HG03521 (cell line): ENCODE results near the gene GLI1.
"Not testable (repeated sequence)": the region's sequence is repeated elsewhere in the genome, so short reads cannot be mapped to it uniquely, and the experiment has no call there.

ENCODE experiments used
- ATAC-seq: cut with Tn5 transposase; IDR thresholded peaks from one replicate; pipeline ENCODE4 v1.9.1; 2021; ENCODE audit warnings: mild to moderate bottlenecking, moderate library complexity; ENCODE audit not compliant: unreplicated experiment

The GLI1 gene

GRCh38 chr12:57495051-57495701 is 35.6 kb downstream of the GLI1 start:
- ATAC-seq = not testable (repeated sequence)

- no peak for ATAC-seq
Observed at GRCh38 chr12:57496822-57497221, 37.2 kb downstream of the GLI1 start.

GRCh38 chr12:57497223-57498131 is 37.9 kb downstream of the GLI1 start:
- ATAC-seq = no peak

- no peak for ATAC-seq
Observed at GRCh38 chr12:57498132-57498502, 38.5 kb downstream of the GLI1 start.

GRCh38 chr12:57498571-57498970 is 39.0 kb downstream of the GLI1 start:
- no peak for ATAC-seq

- no peak for ATAC-seq
Observed at GRCh38 chr12:57500213-57500612, 40.6 kb downstream of the GLI1 start.

GRCh38 chr12:57502311-57502969 is 42.9 kb downstream of the GLI1 start:
- not testable (repeated sequence) for ATAC-seq

GRCh38 chr12:57506541-57506940 is 47.0 kb downstream of the GLI1 start:
- not testable (repeated sequence) for ATAC-seq

GRCh38 chr12:57507796-57508195 is 48.2 kb downstream of the GLI1 start:
- not testable (repeated sequence) for ATAC-seq

- no peak for ATAC-seq
Observed at GRCh38 chr12:57511161-57511560, 51.6 kb downstream of the GLI1 start.

- ATAC-seq = no peak
Observed at GRCh38 chr12:57511588-57512325, 52.2 kb downstream of the GLI1 start.

- ATAC-seq = no peak
Observed at GRCh38 chr12:57512665-57513064, 53.1 kb downstream of the GLI1 start.

- no peak for ATAC-seq
Observed at GRCh38 chr12:57513266-57513665, 53.7 kb downstream of the GLI1 start.

- not testable (repeated sequence) for ATAC-seq
Observed at GRCh38 chr12:57513677-57514076, 54.1 kb downstream of the GLI1 start.

- not testable (repeated sequence) for ATAC-seq
Observed at GRCh38 chr12:57514246-57514645, 54.7 kb downstream of the GLI1 start.

GRCh38 chr12:57514720-57515407 is 55.3 kb downstream of the GLI1 start:
- no peak for ATAC-seq

GRCh38 chr12:57515408-57515933 is 55.9 kb downstream of the GLI1 start:
- ATAC-seq = no peak

GRCh38 chr12:57515934-57516541 is 56.5 kb downstream of the GLI1 start:
- ATAC-seq = no peak

GRCh38 chr12:57516617-57517153 is 57.1 kb downstream of the GLI1 start:
- ATAC-seq = no peak
